Heart right ventricle (tissue), 16 donors: ENCODE results near the gene FGGY. TPM values are rescaled to one million over a fixed set of nuclear protein-coding genes. Genes with fewer than 3 reads are reported as not detected.
A peak's percentile ranks its signal among the peaks of the same experiment; 100 is the strongest.

ENCODE experiments used
- ATAC-seq, 8 donors: fragments of 200-7000 bp; cut with Tn5 transposase; one replicate each; pipeline ENCODE4 v1.9.1; 2020; ENCODE audit warnings: mild to moderate bottlenecking in 8 of 8, moderate library complexity in 8 of 8, moderate number of reproducible peaks in 1 of 8
- DNase-seq, 2 donors: peaks; one replicate each; pipeline ENCODE4 v3.0.0-alpha.2; 2020
- H3K27ac ChIP-seq, 10 donors: fragments of 200-600 bp; sonication (generic) in 2 of 10; one replicate each; pipeline versions ENCODE4 v1.5.0 to v1.8.0; 2020 to 2022; ENCODE audit warnings: mild to moderate bottlenecking in 3 of 10
- H3K27me3 ChIP-seq, 7 donors: fragments of 200-600 bp; one replicate each; pipeline ENCODE4 v1.8.0; 2021 to 2022; ENCODE audit warnings: mild to moderate bottlenecking in 2 of 7
- H3K36me3 ChIP-seq, 9 donors: fragments of 200-600 bp; sonication (generic) in 1 of 9; one replicate each; pipeline versions ENCODE4 v1.5.0 to v1.8.0; 2020 to 2022; ENCODE audit warnings: mild to moderate bottlenecking in 2 of 9
- H3K4me1 ChIP-seq, 9 donors: fragments of 200-600 bp; sonication (generic) in 1 of 9; one replicate each; pipeline versions ENCODE4 v1.5.0 to v1.8.0; 2020 to 2022; ENCODE audit warnings: mild to moderate bottlenecking in 4 of 9
- H3K4me3 ChIP-seq, 10 donors: fragments of 200-600 bp; sonication (generic) in 2 of 10; one replicate each; pipeline versions ENCODE4 v1.5.0 to v1.8.0; 2020 to 2022; ENCODE audit warnings: mild to moderate bottlenecking in 7 of 10, moderate library complexity in 2 of 10
- H3K9me3 ChIP-seq, 11 donors: fragments of 200-600 bp in 10 of 11; sonication (generic) in 2 of 11; one replicate each; pipeline versions ENCODE4 v1.5.0 to v1.8.0; 2013 to 2022; ENCODE audit warnings: mild to moderate bottlenecking in 2 of 11, control low read depth in 1 of 11, moderate library complexity in 1 of 11
- CTCF ChIP-seq, 9 donors: fragments of 200-600 bp; sonication (generic) in 2 of 9; IDR thresholded peaks; one replicate each; pipeline versions ENCODE4 v1.5.0 to v1.8.0; 2021 to 2022; ENCODE audit warnings: antibody characterized with exemption in 9 of 9, mild to moderate bottlenecking in 5 of 9, moderate library complexity in 1 of 9
- WGBS, 2 donors: extraction: QIAGEN DNeasy Blood & Tissue Kit; methylation state at CpG; one replicate each; pipeline ENCODE4 v1.1.7; 2013; ENCODE audit warnings: inconsistent platforms in 1 of 2; 5-methylcytosine and 5-hydroxymethylcytosine counted together
- intact Hi-C, 10 donors: fragments of 100-400 bp; cut with DNase I; formaldehyde crosslinking; loops; one replicate each; pipeline versions ENCODE4 v1.11.1 to v1.14.2; 2022
- polyA plus RNA-seq, 2 donors: library from polyadenylated mRNA; stranded (reverse); fragments of 200-250 nt; gene quantifications; one replicate each; pipeline ENCODE4 v1.2.3, GENCODE V29; 2013
- total RNA-seq, 10 donors: library from RNA; stranded (reverse); fragmentation: NEBNext Ultra II Directional in 3 of 10; extraction: Animal tissue kit (Norgen Biotek cat#: 25700) in 3 of 10; gene quantifications; one replicate each; pipeline versions ENCODE4 v1.2.1 to v1.2.4, GENCODE V29; 2021 to 2023
- donor health status: Arrhythmogenic right ventricular cardiomyopathy.
- donor health status: ischemic (EF 13 %, LVEDD 7.1; RV severe dilation, severe dysfunction).
- donor health status: healthy with polysubstance abuse.
- donor health status: DM: no; HTN: yes; CAD: no.
- donor health status: DM: no; HTN: no; CAD: no.
- donor health status: ischemic (EF 25% LVEDD 6.9; RV normal size, moderate dysfunction).
- donor health status: ischemic (EF 25% LVEDD 5.7; RV mildly dilated, moderate dysfunction).
- donor health status: healthy.
- donor health status: DM: yes; HTN: yes; CAD: no.
- donor health status: Ischemic cardiomyopathy.
- donor health status: ischemic (EF 35%, LVEDD 5.7; RV mildly dilated, moderate dysfunction).
- donor health status: nonischemic (EF 11% LVEDD 7.7; RV severe dilation, severe dysfunction).
- donor health status: DM: yes; HTN: yes; CAD: no.
- donor health status: PGD.
- donor health status: ischemic (EF 29% LVEDD 5.4; RV normal size, mild dysfunction).
- donor health status: nonischemic (EF 23%, LVEDD 6.1; RV moderate dilation, normal function).

FGGY gene
- total and polyA plus RNA-seq, 12 donors: 3.1 to 51.8 (median 34.7) TPM

DNA sequence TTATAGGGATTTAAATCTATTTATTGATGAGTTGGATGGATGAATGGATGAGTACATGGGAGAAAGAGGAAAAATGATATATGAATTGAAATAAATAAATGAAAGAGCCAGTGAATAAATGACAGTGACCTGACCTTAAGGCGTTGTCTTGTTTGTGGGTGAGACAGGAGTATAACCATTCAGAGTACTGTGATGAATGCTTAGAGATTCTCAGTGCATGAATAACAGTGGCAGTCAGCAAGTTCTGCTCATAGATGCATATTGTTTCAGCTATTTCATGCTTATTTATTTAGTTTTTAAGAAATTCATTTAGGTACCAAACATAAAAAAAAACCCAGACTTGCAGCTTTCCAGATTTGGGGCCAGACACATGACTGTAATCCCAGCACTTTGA lies 116.4 kb downstream of the FGGY start:
- WGBS, 2 donors: 90 to 96% methylated on average over 1 of the region's 1 CpG
- DNase-seq (no peak), ATAC-seq (no peak)
- intact Hi-C loops: no loop called here
- Histone ChIP-seq H3K27ac (no peak overlapping the region), H3K36me3 (no peaks in the 10 kb centered on the region), H3K27me3 (no peaks in the 10 kb centered on the region), H3K4me3 (no peak overlapping the region), H3K9me3 (no peaks in the 10 kb centered on the region), H3K4me1 (peaks cover 0 to 13% (median 3%) of the 10 kb centered on the region in 9 donors)
- no peak for TF ChIP-seq CTCF (IDR thresholded peaks at IDR 0.05)

DNA sequence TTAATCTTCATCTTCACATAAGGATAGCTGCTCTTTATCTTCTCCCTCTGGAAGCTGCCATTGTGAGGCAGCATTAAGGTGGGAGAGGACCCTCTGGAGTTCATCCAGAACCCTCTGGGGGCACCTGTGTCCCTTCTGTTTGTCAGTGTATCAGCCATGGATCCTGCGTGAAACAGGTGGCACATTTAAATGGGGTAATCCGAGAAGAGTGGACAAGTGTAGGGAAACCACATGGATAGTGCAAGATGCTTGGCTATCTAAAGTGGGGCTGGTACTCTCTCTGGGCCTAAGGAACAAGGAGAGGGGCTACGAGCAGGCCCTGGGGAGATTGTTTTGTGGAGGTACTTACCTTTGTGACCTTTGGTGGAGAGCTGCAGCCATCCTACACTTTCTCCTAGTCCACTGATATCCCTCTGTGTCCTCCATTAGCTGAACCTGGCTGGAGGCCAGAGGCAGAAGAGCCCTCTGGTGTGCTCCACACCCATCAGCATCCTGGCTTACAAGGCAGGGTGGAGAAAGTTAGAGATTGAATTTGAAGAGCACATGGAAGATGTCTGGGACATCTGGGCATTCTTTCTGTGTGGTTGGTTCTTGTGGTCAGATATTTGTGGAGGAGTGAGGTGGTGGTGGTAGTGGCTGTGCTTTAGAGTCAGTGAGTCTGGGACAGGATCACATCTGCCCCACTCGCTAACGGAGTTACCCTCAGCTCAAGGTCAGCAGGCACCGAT lies 117.7 kb downstream of the FGGY start:
- Histone ChIP-seq H3K4me1 (peaks cover 0 to 10% (median 3%) of the 10 kb centered on the region in 9 donors), H3K36me3 (no peaks in the 10 kb centered on the region), H3K4me3 (no peak overlapping the region), H3K27me3 (no peaks in the 10 kb centered on the region), H3K9me3 (no peaks in the 10 kb centered on the region), H3K27ac (no peak overlapping the region)
- DNase-seq (no peak), ATAC-seq (peak in 1 of 8 donors; percentile 44)
- WGBS, 2 donors: 94 to 97% methylated on average over 6 of the region's 6 CpGs
- intact Hi-C loops: no loop called here
- no peak for TF ChIP-seq CTCF (IDR thresholded peaks at IDR 0.05)

- DNase-seq: no peak
- no peak for TF ChIP-seq CTCF (IDR thresholded peaks at IDR 0.05)
- intact Hi-C loops: no loop called here
- H3K9me3 ChIP-seq: no peaks in the 10 kb centered on the region
- H3K4me3 ChIP-seq: no peak overlapping the region
- no peak overlapping the region for H3K27ac ChIP-seq
- ATAC-seq: no peak
- 97 to 98% methylated on average over 5 of the region's 5 CpGs for WGBS, 2 donors
- H3K27me3 ChIP-seq: no peaks in the 10 kb centered on the region
- peaks cover 0 to 11% (median 3%) of the 10 kb centered on the region in 9 donors for H3K4me1 ChIP-seq
- H3K36me3 ChIP-seq: no peaks in the 10 kb centered on the region
These were observed 118.5 kb downstream of the FGGY start for GRCh38 chr1:59415286-59415850.

DNA sequence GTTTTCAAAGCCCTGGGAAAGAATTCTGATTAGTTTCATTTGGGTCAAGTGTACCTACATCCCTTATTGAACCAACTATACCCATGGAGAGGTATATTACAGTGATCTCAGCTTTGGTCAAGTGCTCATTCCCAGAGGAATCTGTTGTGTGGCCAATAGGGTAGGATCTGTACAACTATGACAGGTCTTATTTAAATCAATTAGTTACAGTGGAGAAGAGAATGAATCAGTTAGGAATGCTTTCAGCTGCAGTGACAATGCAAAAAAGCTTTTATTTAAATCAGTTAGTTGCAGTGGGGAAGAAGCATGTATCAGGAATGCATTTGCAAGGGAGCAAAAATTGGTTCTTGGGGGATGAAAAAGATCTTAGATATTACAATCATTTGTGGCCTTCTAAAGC lies 119.0 kb downstream of the FGGY start:
- no peak for TF ChIP-seq CTCF (IDR thresholded peaks at IDR 0.05)
- H3K4me3 ChIP-seq: no peak overlapping the region
- H3K9me3 ChIP-seq: no peaks in the 10 kb centered on the region
- H3K36me3 ChIP-seq: no peaks in the 10 kb centered on the region
- no peak for ATAC-seq
- no peaks in the 10 kb centered on the region for H3K27me3 ChIP-seq
- intact Hi-C loops: no loop called here
- peaks cover 0 to 11% (median 3%) of the 10 kb centered on the region in 9 donors for H3K4me1 ChIP-seq
- no peak overlapping the region for H3K27ac ChIP-seq
- DNase-seq: no peak
